Stomach smooth muscle (tissue), 2 donors: Measurements from ENCODE around the gene TMEM120A.

Experiments used
- H3K27ac ChIP-seq: one replicate; pipeline ENCODE4 v1.7.0; 2013; ENCODE audit warnings: mild to moderate bottlenecking, low read length, inconsistent platforms
- H3K27me3 ChIP-seq, 2 donors: one replicate each; pipeline ENCODE4 v1.7.0; 2013; ENCODE audit warnings: low read length in 2 of 2; ENCODE audit not compliant: insufficient read depth in 2 of 2, control insufficient read depth in 1 of 2
- H3K36me3 ChIP-seq, 2 donors: one replicate each; pipeline ENCODE4 v1.7.0; 2013; ENCODE audit warnings: low read length in 2 of 2; ENCODE audit not compliant: control insufficient read depth in 2 of 2, insufficient read depth in 2 of 2
- H3K4me1 ChIP-seq: one replicate; pipeline ENCODE4 v1.7.0; 2013; ENCODE audit warnings: low read length; ENCODE audit not compliant: control insufficient read depth, insufficient read depth
- H3K4me3 ChIP-seq, 2 donors: one replicate each; pipeline ENCODE4 v1.7.0; 2013; ENCODE audit warnings: low read length in 2 of 2
- H3K9ac ChIP-seq, 2 donors: one replicate each; pipeline ENCODE4 v1.7.0; 2013; ENCODE audit warnings: low read length in 2 of 2, mild to moderate bottlenecking in 1 of 2
- H3K9me3 ChIP-seq, 2 donors: one replicate each; pipeline ENCODE4 v1.7.0; 2013; ENCODE audit warnings: low read length in 2 of 2; ENCODE audit not compliant: control insufficient read depth in 2 of 2
- donor health status: healthy.
- donor health status: Pancreatic carcinoma.

The TMEM120A gene

DNA sequence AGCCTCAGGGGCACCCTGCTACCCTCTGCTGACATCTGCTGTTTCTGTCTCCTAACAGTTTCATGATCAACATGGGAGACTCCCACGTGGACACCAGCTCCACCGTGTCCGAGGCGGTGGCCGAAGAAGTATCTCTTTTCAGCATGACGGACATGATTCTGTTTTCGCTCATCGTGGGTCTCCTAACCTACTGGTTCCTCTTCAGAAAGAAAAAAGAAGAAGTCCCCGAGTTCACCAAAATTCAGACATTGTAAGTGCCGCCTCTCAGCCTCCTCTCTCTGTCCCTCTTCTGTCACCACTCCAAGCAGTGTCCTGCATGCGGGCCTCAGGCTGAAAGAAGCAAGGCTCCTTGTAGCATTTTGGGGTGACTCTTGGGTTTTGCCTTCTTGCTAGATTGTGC lies 40.5 kb downstream of the TMEM120A start:
- Histone ChIP-seq H3K27ac (no peak overlapping the region), H3K27me3 (no peaks in the 10 kb centered on the region), H3K9me3 (no peaks in the 10 kb centered on the region), H3K9ac (no peak overlapping the region), H3K4me3 (no peak overlapping the region), H3K36me3 (peaks cover 21 to 26% of the 10 kb centered on the region in 2 donors), H3K4me1 (no peaks in the 10 kb centered on the region)

DNA sequence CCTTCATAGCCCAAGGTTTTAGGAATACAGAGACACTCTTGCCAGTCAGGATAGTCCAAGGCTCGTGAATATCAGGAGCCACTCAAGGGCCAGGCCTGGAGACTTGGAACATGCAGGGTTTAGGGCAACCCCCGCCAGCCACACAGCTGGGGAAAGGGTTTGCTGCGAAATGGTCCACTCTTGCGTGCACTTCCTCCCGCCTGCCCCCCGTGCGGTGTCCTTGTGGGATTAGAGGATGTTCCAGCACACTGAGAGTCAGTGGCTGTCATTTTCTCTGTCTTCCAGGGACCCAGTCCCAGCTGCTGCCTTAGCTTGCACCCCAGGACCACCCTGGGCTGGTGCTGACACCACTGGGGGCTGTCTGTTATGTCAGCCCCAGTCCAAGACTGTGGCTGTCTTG lies 41.0 kb downstream of the TMEM120A start:
- Histone ChIP-seq H3K27me3 (no peaks in the 10 kb centered on the region), H3K4me1 (no peaks in the 10 kb centered on the region), H3K4me3 (no peak overlapping the region), H3K36me3 (peaks cover 21 to 26% of the 10 kb centered on the region in 2 donors), H3K9me3 (no peaks in the 10 kb centered on the region), H3K9ac (no peak overlapping the region), H3K27ac (no peak overlapping the region)

DNA sequence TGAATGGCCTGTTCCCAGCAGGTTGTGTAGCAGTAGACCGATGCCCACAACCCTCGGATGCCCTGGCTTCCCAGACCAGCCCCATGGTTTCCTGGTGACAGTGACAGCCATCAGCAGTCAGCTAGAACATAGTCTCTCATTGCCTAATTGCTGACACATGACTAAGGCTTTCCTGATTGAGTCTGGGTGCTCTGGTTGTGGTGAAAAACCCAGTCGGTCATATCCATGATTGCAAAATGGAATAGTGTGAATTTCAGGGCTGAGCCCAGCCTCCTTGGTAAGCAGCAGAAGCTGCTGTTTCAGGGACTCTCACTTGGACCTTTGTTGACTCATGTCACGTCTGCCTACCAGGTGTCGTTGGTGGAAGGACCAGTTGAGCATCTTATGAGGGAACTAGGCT lies 42.9 kb downstream of the TMEM120A start:
- H3K36me3 ChIP-seq = peaks cover 14 to 19% of the 10 kb centered on the region in 2 donors
- no peaks in the 10 kb centered on the region for H3K9me3 ChIP-seq
- no peak overlapping the region for H3K9ac ChIP-seq
- H3K4me3 ChIP-seq = no peak overlapping the region
- H3K4me1 ChIP-seq = no peaks in the 10 kb centered on the region
- H3K27ac ChIP-seq = no peak overlapping the region
- no peaks in the 10 kb centered on the region for H3K27me3 ChIP-seq

DNA sequence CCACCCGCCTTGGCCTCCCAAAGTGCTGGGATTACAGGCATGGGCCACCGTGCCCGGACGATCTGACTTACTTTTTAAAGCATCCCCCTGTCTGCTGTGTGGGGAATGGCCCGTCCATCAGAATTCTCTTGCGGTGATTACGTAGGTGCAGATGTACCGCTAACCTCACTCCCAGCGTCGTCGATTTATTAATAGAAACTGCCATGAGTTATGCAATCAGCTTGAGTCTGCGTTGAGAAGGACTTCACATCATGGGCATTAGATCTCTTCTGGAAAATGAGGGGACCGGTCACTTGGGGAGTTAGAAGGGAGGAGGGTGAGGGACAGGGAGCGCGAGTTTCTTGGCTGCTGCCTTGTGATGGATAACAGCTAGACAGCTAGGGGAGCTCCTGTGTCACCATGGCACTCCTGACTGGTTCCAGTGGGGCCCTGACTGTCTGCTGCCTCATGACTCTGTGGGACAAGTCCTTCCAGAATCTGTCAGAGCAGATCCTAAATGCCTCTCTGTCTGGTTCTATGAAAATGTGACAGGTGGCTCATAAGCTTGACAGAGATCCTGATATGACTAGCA lies 44.2 kb downstream of the TMEM120A start:
- no peak overlapping the region for H3K27ac ChIP-seq
- H3K36me3 ChIP-seq = peaks cover 6 to 10% of the 10 kb centered on the region in 2 donors
- no peaks in the 10 kb centered on the region for H3K27me3 ChIP-seq
- H3K9me3 ChIP-seq = no peaks in the 10 kb centered on the region
- no peak overlapping the region for H3K9ac ChIP-seq
- H3K4me3 ChIP-seq = no peak overlapping the region
- H3K4me1 ChIP-seq = no peaks in the 10 kb centered on the region

DNA sequence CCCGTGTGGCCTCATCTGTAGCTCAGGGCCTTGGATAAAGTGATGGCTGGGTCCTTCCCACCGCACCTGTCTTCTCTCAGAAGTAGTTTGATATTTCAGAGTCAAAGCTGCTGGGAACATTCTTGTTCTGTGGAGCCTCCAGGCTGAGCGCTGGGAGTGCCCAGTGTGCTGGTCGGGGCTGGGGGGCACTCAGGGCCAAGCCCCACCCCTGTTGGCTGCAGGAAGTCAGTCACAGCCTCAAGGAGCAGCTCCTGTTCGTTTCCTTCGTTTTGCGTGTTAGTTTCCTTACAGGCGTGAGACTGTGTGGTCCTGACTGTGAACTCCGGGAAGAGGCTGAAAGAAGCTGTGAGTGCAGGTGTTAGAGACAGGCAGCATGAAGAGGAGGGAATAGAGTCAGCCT lies 46.2 kb downstream of the TMEM120A start:
- H3K9ac ChIP-seq = no peak overlapping the region
- no peaks in the 10 kb centered on the region for H3K27me3 ChIP-seq
- no peaks in the 10 kb centered on the region for H3K36me3 ChIP-seq
- H3K27ac ChIP-seq = no peak overlapping the region
- H3K4me1 ChIP-seq = no peaks in the 10 kb centered on the region
- H3K9me3 ChIP-seq = no peaks in the 10 kb centered on the region
- no peak overlapping the region for H3K4me3 ChIP-seq

DNA sequence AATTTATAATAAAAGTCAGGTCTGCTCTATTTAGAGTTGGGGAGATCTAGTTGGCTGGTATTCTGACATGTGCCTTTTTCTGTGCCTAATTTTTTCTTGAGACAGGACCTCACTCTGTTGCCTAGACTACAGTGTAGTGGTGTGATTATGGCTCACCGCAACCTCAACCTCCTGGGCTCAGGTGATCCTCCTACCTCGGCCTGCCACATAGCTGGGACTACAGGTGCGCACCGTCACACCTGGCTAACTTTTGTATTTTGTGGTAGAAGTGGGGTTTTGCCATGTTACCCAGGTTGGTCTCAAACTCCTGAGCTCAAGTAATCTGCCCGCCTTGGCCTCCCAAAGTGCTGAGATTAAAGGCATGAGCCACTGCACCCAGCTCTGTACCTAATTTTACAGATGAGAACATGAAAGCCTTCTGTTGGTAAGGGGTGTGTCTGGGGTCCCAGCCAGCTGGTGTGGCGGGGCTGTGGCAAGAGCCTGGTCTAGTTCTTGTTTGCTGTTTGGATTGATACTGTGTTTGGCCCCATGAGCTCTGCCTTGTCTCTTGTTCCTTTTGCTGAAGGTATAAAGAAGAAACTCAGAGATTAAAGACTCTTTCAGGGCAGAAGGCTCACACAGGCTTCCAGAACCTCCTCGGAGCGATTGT lies 48.1 kb downstream of the TMEM120A start:
- H3K9ac ChIP-seq = no peak overlapping the region

DNA sequence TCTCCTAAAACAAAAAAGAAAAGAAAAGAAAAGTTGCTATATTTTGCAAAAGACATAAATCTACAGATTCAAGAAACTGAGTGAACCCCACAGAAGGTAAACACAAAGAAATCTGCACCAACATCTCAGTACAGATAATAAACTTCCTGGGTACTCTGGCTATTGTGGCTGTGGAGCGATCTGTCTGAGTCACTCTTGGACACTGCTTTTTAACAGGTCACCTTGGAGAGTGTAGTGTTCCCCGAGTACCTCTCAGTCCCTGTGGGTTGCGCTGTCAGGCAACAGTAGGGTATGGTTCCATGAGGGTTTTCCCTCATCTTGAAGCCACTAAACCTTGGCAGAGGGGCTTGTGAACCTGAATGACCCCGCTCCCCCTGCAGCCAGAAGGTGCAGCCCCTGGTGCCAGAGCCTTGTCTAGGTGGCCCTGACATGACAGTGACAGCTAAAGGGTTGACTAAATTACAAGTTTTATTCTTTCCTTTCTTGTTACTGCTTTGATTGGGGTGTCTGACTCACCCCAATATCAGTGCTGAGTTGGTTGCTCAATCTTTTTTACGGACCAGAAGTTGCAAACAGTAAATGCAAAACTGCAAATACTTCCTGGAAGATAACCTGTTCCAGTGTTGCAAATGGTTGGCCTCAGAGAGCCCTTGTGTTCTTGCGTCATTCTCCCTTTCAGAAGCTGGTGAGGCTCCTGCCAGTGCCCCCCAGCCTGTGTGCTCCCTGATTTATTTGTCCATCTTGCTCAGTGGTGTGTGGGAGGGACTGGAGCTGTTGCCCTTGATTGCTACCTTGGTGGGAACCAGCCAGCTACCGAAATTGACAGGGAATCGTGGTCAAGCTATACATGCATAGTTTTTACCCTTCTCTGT lies 48.9 kb downstream of the TMEM120A start:
- Histone ChIP-seq H3K4me1 (no peaks in the 10 kb centered on the region), H3K36me3 (no peaks in the 10 kb centered on the region), H3K27me3 (no peaks in the 10 kb centered on the region), H3K9me3 (no peaks in the 10 kb centered on the region), H3K9ac (no peak overlapping the region), H3K27ac (no peak overlapping the region), H3K4me3 (no peak overlapping the region)

More for the DNA sequence above, 48.1 kb downstream of the TMEM120A start:
- Histone ChIP-seq H3K27me3 (no peaks in the 10 kb centered on the region), H3K4me1 (no peaks in the 10 kb centered on the region), H3K27ac (no peak overlapping the region), H3K4me3 (no peak overlapping the region), H3K9me3 (no peaks in the 10 kb centered on the region), H3K36me3 (no peaks in the 10 kb centered on the region)

DNA sequence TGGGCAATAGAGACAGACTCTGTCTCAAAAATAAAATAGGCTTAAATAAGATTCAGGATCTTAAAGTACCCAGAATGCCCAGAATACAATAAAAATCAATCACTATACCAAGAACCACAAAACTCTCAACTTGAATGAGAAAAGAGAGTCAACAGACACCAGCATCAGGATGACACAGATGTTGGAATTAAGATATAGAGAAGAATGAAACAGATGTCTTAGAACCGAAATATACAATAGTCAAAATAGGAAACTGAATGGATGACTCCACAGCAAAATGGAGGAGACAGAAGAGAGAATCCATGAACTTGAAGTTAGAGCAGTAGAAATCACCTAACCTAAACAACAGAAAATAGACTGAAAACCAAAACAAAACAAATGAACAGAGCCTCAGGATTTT lies 49.9 kb downstream of the TMEM120A start:
- Histone ChIP-seq H3K4me1 (no peaks in the 10 kb centered on the region), H3K4me3 (no peak overlapping the region), H3K36me3 (no peaks in the 10 kb centered on the region), H3K27ac (no peak overlapping the region), H3K27me3 (no peaks in the 10 kb centered on the region), H3K9ac (no peak overlapping the region), H3K9me3 (no peaks in the 10 kb centered on the region)

DNA sequence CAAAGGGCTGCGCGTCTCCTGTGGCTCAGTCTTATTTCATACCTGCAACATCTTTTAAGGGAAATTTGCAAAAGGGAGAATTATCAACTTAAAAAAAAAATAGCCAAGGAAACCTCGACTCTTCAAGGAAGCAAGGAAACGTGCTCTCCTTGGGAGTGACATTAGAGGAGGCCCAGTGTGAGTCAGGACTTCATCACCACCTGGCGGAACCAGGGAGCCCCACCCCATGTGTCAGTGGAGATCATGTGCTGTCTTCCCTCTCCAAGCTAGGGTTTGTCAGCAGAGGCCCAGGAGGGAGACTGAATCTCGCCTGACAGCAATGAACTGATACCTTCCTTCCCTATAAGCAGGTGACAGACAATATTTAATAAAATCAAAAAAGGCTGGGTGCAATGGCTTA lies 50.5 kb downstream of the TMEM120A start:
- H3K9me3 ChIP-seq = no peaks in the 10 kb centered on the region

DNA sequence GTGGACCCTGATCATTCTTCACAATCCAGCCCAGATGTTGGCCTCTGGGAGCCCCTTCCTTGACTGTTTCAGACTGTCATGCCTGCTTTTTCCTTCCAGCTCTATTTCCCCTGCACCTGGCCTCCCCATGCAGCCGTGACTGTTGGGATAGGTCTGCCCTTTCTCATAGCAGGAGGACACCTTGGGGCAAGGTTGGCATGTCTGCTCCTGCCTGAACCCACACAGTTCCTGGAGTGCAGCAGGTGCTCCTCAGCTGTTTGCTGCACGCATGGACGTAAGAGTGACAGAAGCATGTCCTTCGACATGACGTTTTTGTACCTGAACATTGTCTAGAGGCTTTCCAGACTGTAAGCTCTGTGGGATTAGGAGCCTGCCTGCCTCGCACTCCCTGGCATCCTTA lies 55.5 kb downstream of the TMEM120A start:
- no peaks in the 10 kb centered on the region for H3K36me3 ChIP-seq
- H3K9ac ChIP-seq = no peak overlapping the region
- no peaks in the 10 kb centered on the region for H3K27me3 ChIP-seq
- peaks cover 13% of the 10 kb centered on the region for H3K4me1 ChIP-seq
- H3K4me3 ChIP-seq = no peak overlapping the region
- H3K9me3 ChIP-seq = no peaks in the 10 kb centered on the region
- H3K27ac ChIP-seq = no peak overlapping the region

More for the DNA sequence above, 50.5 kb downstream of the TMEM120A start:
- Histone ChIP-seq H3K9ac (no peak overlapping the region), H3K4me3 (no peak overlapping the region), H3K36me3 (no peaks in the 10 kb centered on the region), H3K4me1 (peaks cover 4% of the 10 kb centered on the region), H3K27me3 (no peaks in the 10 kb centered on the region), H3K27ac (no peak overlapping the region)
